Thyroid gland (tissue), 4 donors: Measurements from ENCODE around the gene OCA2.

Experiments used
- POLR2A ChIP-seq, 2 donors: fragments of 450-650 bp; IDR thresholded peaks; one replicate each; pipeline ENCODE4 v1.6.1; 2017; ENCODE audit warnings: antibody characterized with exemption in 2 of 2, mild to moderate bottlenecking in 2 of 2, moderate library complexity in 1 of 2
- TF ChIP-seq, protein P1 (sequence below), 6 experiments: fragments of 200-600 bp in 3 of 6; fragments of 450-650 bp in 3 of 6; sonication (generic) in 3 of 6; IDR thresholded peaks; one replicate each; pipeline ENCODE4 v1.5.1; 2016 to 2019; ENCODE audit warnings: antibody characterized with exemption in 6 of 6, mild to moderate bottlenecking in 2 of 6, inconsistent platforms in 1 of 6, moderate library complexity in 1 of 6

DNA sequence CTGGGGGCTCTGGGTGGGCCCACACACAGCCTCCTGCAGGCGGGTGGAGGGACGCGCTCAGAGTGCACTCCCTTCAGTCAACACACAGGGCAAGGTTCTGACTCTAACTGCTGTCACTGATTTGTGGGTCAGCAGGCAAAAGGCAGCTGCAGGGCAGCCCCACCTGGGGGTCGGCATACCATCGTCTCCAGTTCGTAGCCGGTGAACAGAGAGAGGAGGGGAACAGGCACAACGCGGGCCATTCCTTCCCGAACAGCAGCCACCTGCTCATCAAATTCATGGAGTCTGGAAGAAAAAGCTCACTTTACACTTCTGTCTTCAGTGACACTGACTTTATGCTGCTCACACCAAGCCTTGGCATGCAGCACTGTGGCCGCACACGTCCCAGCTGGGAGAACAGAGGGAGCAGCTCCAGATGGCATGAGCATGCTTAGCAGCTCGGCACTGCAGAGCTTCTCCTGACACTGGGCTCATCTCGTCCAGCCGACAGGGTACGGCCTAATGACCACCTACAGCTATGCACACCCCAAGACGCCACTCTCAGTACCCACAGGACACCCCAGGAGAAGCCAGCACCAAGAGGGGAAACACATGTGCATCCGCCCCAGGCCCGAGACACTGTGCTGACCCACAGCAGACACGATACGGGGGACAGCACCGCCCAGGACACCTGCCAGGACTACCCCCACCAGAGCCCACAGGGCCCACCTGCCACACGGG is 14.4 kb upstream of the OCA2 start:
- TF ChIP-seq, protein P1, sequence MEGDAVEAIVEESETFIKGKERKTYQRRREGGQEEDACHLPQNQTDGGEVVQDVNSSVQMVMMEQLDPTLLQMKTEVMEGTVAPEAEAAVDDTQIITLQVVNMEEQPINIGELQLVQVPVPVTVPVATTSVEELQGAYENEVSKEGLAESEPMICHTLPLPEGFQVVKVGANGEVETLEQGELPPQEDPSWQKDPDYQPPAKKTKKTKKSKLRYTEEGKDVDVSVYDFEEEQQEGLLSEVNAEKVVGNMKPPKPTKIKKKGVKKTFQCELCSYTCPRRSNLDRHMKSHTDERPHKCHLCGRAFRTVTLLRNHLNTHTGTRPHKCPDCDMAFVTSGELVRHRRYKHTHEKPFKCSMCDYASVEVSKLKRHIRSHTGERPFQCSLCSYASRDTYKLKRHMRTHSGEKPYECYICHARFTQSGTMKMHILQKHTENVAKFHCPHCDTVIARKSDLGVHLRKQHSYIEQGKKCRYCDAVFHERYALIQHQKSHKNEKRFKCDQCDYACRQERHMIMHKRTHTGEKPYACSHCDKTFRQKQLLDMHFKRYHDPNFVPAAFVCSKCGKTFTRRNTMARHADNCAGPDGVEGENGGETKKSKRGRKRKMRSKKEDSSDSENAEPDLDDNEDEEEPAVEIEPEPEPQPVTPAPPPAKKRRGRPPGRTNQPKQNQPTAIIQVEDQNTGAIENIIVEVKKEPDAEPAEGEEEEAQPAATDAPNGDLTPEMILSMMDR (IDR thresholded peaks at IDR 0.05): no peak
- no peak for TF ChIP-seq POLR2A (IDR thresholded peaks at IDR 0.05)
